ENCODE data around the gene MISP3.

DNA sequence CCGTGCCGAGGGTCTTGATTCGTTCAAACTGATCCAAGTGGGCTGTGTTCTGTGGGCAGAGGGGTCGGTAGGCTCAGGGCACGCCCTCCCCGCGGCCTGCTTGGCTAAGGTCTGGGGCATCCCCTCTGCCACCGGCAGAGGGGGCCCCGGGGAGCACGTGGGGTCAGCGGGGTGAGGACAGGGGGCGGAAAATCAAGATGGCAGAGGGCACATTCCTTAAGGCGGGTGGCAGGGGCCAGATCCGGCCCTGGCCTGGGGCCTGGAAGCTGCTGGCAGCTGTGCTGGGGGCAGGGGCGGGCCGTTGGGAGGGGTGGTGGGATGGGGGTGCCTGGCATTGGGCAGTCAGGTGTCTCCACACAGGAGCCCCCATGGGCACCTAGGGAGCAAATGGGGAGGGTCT is 34.3 kb downstream of the MISP3 start:
- TF ChIP-seq, protein P1, sequence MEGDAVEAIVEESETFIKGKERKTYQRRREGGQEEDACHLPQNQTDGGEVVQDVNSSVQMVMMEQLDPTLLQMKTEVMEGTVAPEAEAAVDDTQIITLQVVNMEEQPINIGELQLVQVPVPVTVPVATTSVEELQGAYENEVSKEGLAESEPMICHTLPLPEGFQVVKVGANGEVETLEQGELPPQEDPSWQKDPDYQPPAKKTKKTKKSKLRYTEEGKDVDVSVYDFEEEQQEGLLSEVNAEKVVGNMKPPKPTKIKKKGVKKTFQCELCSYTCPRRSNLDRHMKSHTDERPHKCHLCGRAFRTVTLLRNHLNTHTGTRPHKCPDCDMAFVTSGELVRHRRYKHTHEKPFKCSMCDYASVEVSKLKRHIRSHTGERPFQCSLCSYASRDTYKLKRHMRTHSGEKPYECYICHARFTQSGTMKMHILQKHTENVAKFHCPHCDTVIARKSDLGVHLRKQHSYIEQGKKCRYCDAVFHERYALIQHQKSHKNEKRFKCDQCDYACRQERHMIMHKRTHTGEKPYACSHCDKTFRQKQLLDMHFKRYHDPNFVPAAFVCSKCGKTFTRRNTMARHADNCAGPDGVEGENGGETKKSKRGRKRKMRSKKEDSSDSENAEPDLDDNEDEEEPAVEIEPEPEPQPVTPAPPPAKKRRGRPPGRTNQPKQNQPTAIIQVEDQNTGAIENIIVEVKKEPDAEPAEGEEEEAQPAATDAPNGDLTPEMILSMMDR (IDR thresholded peaks at IDR 0.05) = no peak
- TF ChIP-seq EP300 (IDR thresholded peaks at IDR 0.05) = no peak
